LNCaP clone FGC (cell line): ENCODE data around the gene SIRPD.
A peak's percentile ranks its signal among the peaks of the same experiment; 100 is the strongest.

Experiments
- DNase-seq: peaks from one replicate; pipeline ENCODE4 v3.0.0-alpha.2; 2011; ENCODE audit warnings: low read depth
- H3K4me3 ChIP-seq: 2 replicates; pipeline ENCODE4 v1.5.1; 2011; ENCODE audit warnings: mild to moderate bottlenecking, low read depth, low read length, control low read depth
- CTCF ChIP-seq: IDR thresholded peaks from 2 replicates; pipeline ENCODE4 v1.5.1; 2012; ENCODE audit warnings: mild to moderate bottlenecking; ENCODE audit not compliant: control insufficient read depth, insufficient read depth; ENCODE audit errors: extremely low read depth

Gene SIRPD

GRCh38 chr20:1538655-1539054 is 18.9 kb downstream of the SIRPD start:
- no peak overlapping the region for H3K4me3 ChIP-seq
- no peak for TF ChIP-seq CTCF
- no peak for DNase-seq

- no peak overlapping the region for H3K4me3 ChIP-seq
- no peak for DNase-seq
- no peak for TF ChIP-seq CTCF
Measured at GRCh38 chr20:1537731-1538058, 19.8 kb downstream of the SIRPD start.

DNA sequence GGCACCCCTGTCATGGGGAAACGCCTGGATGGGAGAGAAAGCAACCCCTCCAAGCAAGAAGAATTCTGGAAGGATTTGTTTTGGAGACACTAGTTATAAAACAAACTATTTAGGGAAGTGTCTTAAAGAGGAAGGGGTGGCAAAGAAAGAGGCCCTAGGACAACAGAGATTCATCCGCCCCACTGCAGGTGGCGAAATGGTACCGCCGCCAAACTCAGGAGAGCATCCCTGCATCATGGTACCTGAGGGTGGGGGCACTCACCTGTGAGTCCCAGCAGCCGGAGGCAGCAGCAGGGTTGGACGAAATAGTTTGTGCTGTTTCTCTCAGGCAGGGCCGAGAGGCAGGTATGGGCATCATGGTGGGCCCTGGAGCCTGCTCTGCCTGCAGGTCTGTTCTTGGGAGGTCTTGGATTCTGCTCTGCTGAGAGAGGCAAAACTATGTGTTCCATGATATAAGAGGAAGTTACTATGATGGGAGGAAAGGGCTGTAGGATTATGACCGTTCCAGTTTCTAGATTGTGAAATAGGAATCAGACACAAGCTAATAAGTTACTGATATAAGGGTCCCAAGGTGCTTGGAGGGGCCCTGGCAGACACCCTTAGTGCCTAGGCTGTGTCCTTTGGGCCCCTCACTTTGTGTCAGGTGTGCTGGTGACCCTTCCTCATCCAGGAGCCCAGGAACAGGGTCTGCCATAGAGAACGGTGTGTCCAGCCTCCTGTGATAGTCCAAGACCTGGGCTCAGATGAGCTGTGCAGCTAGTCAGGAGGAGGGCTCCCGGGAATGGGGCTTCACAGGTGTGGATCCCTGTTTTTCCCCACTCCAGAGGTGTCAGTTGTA is 20.4 kb downstream of the SIRPD start:
- no peak overlapping the region for H3K4me3 ChIP-seq
- DNase-seq = no peak
- TF ChIP-seq CTCF = no peak

- H3K4me3 ChIP-seq = no peak overlapping the region
- no peak for TF ChIP-seq CTCF
- no peak for DNase-seq
Measured at GRCh38 chr20:1535420-1536175, 21.9 kb downstream of the SIRPD start.

- no peak for DNase-seq
- H3K4me3 ChIP-seq = no peak overlapping the region
- 0 out of 2 replicates have a peak, but pooled peaks have one; percentile 13 for TF ChIP-seq CTCF
Measured at GRCh38 chr20:1534526-1534925, 23.0 kb downstream of the SIRPD start.

GRCh38 chr20:1533059-1533458 is 24.4 kb downstream of the SIRPD start:
- peak; percentile 21; the same call in 1 of the 2 replicates for TF ChIP-seq CTCF
- DNase-seq = no peak
- no peak overlapping the region for H3K4me3 ChIP-seq

GRCh38 chr20:1528811-1529210 is 28.7 kb downstream of the SIRPD start:
- no peak overlapping the region for H3K4me3 ChIP-seq
- DNase-seq = no peak
- no peak for TF ChIP-seq CTCF
